NCI-H82 (cell line): ENCODE data around the gene B3GNT5.
A peak's percentile ranks its signal among the peaks of the same experiment; 100 is the strongest.

Experiments used
- DNase-seq: peaks from one replicate; lab custom pipeline; 2025; lab: John Stamatoyannopoulos, UW

Gene B3GNT5

GRCh38 chr3:183265834-183266417, 12.9 kb downstream of the B3GNT5 start:
- DNase-seq, result no peak

GRCh38 chr3:183266454-183266853, 13.4 kb downstream of the B3GNT5 start:
- DNase-seq, result no peak

- DNase-seq, result no peak
These were observed 14.1 kb downstream of the B3GNT5 start for GRCh38 chr3:183267140-183267539.

- no peak for DNase-seq
These were observed 15.3 kb downstream of the B3GNT5 start for GRCh38 chr3:183268366-183268765.

DNA sequence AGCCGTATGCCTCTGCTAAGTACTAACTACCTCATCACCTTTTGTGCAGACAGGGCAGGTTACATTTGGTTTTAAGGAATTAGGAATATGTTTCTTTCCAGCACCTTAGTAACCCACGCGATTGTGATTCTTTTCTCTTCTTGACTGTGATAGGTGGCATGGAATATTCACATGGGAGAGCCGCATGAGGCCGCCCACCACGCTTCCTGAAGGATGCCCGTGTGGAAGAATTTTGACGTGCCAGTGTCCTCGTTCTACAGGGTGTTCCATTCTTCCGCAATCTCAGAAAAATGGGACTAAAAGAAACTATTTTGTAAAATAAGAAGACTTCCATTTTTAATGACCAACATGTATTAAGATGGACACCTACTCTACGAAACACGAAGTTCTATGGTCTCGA, 16.3 kb downstream of the B3GNT5 start:
- DNase-seq, result no peak

DNA sequence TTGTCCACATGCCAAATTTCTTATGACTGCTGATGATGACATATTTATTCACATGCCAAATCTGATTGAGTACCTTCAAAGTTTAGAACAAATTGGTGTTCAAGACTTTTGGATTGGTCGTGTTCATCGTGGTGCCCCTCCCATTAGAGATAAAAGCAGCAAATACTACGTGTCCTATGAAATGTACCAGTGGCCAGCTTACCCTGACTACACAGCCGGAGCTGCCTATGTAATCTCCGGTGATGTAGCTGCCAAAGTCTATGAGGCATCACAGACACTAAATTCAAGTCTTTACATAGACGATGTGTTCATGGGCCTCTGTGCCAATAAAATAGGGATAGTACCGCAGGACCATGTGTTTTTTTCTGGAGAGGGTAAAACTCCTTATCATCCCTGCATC, 17.3 kb downstream of the B3GNT5 start:
- DNase-seq, result no peak

DNA sequence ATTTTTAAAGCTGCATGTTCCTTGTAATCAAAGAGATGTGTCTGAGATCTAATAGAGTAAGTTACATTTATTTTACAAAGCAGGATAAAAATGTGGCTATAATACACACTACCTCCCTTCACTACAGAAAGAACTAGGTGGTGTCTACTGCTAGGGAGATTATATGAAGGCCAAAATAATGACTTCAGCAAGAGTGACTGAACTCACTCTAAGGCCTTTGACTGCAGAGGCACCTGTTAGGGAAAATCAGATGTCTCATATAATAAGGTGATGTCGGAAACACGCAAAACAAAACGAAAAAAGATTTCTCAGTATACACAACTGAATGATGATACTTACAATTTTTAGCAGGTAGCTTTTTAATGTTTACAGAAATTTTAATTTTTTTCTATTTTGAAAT, 19.1 kb downstream of the B3GNT5 start:
- DNase-seq, result no peak

GRCh38 chr3:183272791-183273190, 19.7 kb downstream of the B3GNT5 start:
- DNase-seq, result no peak

- no peak for DNase-seq
These were observed 21.6 kb downstream of the B3GNT5 start for GRCh38 chr3:183274609-183275008.

GRCh38 chr3:183275418-183275817, 22.4 kb downstream of the B3GNT5 start:
- no peak for DNase-seq

DNA sequence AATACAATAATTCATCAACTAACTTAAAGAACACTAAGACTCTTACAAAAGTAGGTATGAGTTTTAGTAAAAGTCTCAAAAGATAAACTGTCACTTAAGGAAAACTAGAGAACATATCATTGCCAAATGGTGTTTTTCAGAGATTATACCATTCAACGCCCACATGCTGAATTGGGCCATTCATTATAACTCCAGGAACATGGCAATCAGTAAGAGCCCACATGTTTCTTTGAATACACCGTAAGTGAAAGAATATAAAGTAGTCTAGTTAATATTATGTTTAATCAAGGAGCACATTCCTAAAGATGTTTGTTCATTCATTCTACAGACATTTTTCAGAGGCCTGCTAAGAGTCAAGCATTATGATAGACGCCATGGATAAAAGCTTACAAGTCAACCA, 22.9 kb downstream of the B3GNT5 start:
- DNase-seq, result no peak

GRCh38 chr3:183277260-183277659, 24.2 kb downstream of the B3GNT5 start:
- no peak for DNase-seq

DNA sequence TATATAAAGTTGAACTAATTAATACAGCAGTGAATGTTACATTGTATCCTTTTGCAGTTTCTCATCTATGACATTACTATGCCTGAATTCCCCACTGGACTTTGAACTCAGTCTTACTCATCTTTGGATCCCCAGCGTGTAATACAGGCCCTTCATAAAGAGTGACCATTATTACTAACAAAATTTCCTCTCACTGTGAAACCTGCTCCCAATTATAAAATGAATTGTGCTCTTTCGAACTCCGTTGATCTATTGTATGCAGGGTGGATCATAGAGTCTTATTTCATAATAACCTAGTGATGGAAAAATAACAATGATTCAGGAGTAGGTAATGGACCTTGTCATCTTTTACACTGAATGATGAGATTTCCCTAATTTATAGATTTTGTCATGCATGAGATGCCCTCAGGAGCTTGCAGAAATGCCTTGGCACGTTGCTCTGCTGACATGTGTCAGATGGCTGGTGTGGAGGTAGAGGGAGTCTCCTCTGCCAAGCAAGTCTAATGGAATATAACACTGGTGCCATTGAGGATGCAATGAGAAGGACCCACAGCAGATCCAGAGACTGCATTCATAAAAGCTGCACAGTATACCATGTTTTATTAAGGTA, 25.5 kb downstream of the B3GNT5 start:
- DNase-seq, result no peak

DNA sequence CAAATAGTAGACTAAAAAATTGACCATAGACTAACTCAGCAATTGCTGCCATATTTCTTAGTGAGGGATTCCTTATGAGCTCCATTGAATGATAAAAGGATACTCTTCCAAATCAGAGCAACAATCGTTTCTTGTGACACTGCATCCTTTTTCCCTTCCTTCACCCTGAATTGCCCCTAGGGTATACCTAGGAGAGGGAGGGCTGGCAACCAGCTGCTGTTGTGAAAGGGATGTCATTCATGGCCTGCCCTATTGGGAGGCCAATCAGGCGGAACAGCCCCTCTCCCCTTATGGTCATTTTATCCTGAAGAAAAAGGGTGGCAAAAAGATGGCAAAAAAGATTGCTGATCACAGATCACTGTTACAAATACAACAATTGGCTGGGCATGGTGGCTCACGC, 26.3 kb downstream of the B3GNT5 start:
- no peak for DNase-seq

DNA sequence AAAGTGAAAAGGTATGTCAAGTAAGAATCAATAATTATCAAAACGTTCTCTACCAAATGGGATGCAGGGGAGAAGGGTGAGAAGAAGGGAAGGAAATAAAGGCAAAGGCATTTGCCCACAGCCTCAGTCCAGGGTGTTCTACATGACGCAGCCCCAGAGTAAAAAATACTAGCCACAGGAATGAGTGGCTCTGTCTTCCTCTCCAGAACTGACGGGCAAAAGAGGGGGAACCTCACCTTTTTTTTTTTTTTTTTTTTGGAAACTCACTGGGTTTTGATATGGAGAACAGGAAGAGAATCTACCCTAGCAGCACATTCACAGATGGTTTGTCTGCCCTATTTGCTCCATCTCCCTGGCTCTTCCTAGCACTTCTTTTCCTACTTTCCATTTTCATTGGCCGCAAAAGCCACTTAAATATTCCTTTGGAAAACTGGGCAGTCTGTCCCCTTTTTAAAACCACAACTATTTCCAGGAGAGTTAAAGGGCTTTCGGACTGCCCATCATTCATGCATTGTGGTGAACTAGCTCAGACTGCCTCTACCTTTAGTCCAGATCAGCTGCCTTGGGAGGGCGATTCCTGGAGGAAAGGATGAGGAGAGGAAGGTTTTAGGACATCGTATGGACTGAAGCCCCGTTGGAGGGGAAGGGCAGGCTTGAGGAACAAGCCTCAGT, 28.2 kb downstream of the B3GNT5 start:
- DNase-seq, result no peak

DNA sequence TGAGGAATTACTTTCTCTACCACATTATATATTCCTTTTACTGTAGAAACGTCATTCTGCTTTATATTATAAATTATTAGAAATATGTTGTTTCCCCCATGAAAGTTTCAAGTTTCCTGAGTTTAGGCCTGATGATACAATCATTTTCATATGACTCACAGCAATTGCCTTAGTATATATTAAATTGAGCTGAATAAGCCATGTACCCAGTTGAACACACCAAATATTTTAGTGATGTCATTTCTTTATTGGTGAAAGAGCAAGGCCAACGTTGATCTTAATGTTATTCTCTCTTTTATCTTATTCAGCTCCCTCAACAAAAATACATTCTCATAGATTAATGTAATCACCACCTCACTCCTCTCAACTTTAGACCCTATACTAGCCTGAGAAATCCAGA, 30.8 kb downstream of the B3GNT5 start:
- no peak for DNase-seq

GRCh38 chr3:183284570-183284969, 31.5 kb downstream of the B3GNT5 start:
- no peak for DNase-seq

DNA sequence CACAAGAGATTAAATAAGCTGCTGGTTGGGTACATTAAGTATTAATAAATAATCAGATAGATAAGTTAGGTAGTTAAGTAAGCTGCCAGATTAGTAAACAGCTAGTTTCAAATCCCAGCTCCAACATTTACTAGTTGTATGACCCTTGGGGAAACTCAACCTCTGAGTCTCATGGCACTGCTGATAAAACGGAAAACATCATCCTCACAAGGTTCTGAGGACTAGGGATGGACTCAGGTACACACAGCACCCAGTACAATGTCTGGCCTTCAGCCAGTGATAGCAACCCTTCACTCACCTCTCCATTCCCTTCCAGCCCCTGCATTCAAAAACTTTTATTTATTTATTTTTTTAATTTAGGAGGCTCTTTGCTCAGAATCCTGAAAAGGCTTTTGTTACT, 32.3 kb downstream of the B3GNT5 start:
- no peak for DNase-seq

DNA sequence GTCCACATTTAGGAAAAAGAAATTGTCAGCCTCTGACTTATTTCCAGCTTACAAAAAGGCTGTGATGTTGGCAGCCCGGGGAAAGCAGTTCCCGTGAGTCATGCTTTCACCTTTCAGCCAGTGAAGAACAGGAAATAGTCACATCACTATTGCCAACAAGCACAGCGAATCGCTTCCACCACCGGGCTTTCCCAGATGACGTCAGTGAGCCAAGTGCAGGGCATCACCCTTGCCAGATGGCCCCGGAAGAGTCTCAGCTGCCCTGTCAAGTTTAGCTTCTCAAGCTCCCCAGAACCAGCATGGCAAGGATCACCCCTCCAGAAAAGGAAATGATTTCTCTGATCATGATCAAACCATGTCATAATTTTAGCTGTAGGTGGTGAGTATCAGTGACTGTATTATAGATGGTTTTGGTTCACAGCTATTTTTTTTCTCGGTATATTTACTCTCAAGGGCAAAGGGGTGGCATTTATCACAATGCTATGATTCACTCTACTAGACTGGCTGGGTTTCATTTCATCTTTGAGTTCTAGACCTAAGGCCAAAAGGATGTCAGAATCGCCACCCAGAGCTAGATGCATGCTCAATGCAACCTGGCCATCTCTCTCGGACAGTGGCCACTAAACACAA, 32.9 kb downstream of the B3GNT5 start:
- peak; percentile 64 for DNase-seq

DNA sequence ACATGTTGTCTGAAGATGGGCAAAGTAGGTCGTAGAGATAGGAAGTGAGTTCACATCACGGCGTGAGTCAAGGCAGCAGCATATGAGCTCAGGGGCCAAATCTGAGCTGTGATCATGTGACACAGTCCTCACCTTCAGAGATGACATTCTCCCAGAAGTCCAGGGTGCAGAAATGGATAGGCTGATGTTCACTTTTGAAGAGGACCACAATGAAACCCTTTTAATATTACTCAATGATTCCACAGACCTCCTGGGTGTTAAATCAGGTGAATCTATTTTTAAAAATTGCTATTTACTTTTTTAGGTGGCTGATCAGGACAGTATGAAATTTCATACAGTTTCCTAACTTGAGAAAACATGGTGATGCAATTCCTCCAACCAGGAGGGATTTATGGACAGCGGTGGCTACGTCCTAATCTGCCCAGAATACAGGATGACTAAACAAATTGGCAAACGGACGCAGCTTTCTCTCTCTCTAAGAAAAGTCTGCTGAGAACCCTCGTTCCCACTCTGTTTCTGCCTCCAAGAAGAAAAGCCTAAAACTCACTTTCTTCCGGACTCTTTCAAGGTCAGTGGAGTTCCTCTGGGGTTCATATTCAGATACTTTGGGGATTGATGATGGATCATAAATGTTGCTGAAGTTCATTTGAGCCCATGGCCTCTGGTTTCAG, 34.4 kb downstream of the B3GNT5 start:
- DNase-seq, result no peak

- no peak for DNase-seq
These were observed 35.1 kb downstream of the B3GNT5 start for GRCh38 chr3:183288117-183288516.

- DNase-seq, result no peak
These were observed 37.2 kb downstream of the B3GNT5 start for GRCh38 chr3:183290216-183290615.
